ENCODE results near the gene ERMARD. TPM values are rescaled to one million over a fixed set of nuclear protein-coding genes. Genes with fewer than 3 reads are reported as not detected.

The ERMARD gene
- total RNA-seq, 3 donors from 2014 or later (not counting 1 experiment from before 2014, with no cell fraction given): 33.9 to 42.2 (median 36.4) TPM

DNA sequence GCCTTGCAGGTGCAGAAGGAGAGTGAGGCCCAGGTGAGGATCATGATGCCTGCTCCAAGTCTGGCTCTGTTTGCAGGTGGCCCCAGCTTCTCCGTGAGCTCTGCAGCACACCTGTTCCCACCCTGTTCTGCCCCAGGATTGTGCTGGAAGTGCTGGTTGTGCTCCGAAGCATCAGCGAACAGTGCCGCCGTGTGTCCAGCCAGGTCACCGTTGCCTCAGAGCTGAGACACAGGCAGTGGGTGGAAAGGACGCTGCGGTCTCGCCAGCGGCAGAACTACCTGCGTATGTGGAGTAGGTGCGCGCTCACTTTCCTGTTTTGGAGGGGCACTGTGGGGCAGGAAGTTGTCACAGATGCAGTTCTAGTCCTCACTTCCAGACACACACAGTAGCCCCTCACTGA lies 25.0 kb downstream of the ERMARD start:
- Mint-ChIP-seq H3K4me1 (peaks cover 0 to 4% of the 10 kb centered on the region in 2 donors), H3K36me3 (peaks cover 7% of the 10 kb centered on the region), H3K9me3 (no peaks in the 10 kb centered on the region), H3K27ac (no peak overlapping the region), H3K27me3 (ENCODE audit: low read depth in 2 of 2) (no peaks in the 10 kb centered on the region), H3K4me3 (no peak overlapping the region)
- no peaks in the 10 kb centered on the region for H3K9me3 ChIP-seq (ENCODE audit: control insufficient read depth, insufficient read depth, low read length)
- intact Hi-C loops (cut with micrococcal nuclease): no loop called here
- ATAC-seq: no peak
- H3K27me3 ChIP-seq (ENCODE audit: control insufficient read depth, insufficient read depth, low read length): no peaks in the 10 kb centered on the region
- H3K4me1 ChIP-seq (ENCODE audit: control insufficient read depth, insufficient read depth, low read length): no peaks in the 10 kb centered on the region
- H3K36me3 ChIP-seq (ENCODE audit: control insufficient read depth, insufficient read depth, low read length): peaks cover 33% of the 10 kb centered on the region
- DNase-seq: no peak
- no peak overlapping the region for H3K4me3 ChIP-seq (ENCODE audit: low read length)
- 98% methylated on average over 13 of the region's 13 CpGs for WGBS (ENCODE audit: insufficient coverage)
- no peak overlapping the region for H3K27ac ChIP-seq (ENCODE audit: low read length)
- TF ChIP-seq, protein P1, sequence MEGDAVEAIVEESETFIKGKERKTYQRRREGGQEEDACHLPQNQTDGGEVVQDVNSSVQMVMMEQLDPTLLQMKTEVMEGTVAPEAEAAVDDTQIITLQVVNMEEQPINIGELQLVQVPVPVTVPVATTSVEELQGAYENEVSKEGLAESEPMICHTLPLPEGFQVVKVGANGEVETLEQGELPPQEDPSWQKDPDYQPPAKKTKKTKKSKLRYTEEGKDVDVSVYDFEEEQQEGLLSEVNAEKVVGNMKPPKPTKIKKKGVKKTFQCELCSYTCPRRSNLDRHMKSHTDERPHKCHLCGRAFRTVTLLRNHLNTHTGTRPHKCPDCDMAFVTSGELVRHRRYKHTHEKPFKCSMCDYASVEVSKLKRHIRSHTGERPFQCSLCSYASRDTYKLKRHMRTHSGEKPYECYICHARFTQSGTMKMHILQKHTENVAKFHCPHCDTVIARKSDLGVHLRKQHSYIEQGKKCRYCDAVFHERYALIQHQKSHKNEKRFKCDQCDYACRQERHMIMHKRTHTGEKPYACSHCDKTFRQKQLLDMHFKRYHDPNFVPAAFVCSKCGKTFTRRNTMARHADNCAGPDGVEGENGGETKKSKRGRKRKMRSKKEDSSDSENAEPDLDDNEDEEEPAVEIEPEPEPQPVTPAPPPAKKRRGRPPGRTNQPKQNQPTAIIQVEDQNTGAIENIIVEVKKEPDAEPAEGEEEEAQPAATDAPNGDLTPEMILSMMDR (IDR thresholded peaks at IDR 0.05): no peak

- Mint-ChIP-seq H3K4me3 (no peak overlapping the region), H3K27me3 (ENCODE audit: low read depth in 2 of 2) (no peaks in the 10 kb centered on the region), H3K27ac (no peak overlapping the region), H3K36me3 (peaks cover 7% of the 10 kb centered on the region), H3K4me1 (peaks cover 0 to 4% of the 10 kb centered on the region in 2 donors), H3K9me3 (no peaks in the 10 kb centered on the region)
- TF ChIP-seq, protein P1 (IDR thresholded peaks at IDR 0.05): no peak
- ATAC-seq (no peak), DNase-seq (no peak)
- intact Hi-C loops (cut with micrococcal nuclease): no loop called here
- Histone ChIP-seq H3K27ac (ENCODE audit: low read length) (no peak overlapping the region), H3K36me3 (ENCODE audit: control insufficient read depth, insufficient read depth, low read length) (peaks cover 28% of the 10 kb centered on the region), H3K9me3 (ENCODE audit: control insufficient read depth, insufficient read depth, low read length) (no peaks in the 10 kb centered on the region), H3K27me3 (ENCODE audit: control insufficient read depth, insufficient read depth, low read length) (no peaks in the 10 kb centered on the region), H3K4me3 (ENCODE audit: low read length) (no peak overlapping the region), H3K4me1 (ENCODE audit: control insufficient read depth, insufficient read depth, low read length) (no peaks in the 10 kb centered on the region)
- WGBS (ENCODE audit: insufficient coverage): 95% methylated on average over 12 of the region's 12 CpGs
Observed at GRCh38 chr6:169777896-169778295, 26.5 kb downstream of the ERMARD start.

DNA sequence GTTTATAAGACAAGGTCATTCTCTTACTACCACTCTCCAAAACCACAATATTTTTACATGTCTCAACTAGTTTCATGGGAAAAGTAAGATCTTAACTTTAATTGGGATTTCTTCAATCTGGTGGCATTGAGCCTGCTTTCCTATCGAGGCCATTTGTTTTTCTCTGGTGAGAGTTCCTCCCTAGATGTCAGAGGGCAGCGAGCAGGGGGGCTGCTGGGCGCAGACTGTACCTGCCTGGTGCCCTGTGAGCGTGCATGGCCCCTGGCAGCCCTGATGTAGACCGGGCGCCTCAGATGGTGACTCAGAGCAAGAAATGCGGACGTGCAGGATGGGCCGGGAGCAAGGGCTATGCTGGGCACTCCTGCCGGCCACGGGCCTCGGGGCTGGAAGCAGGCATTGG lies 27.2 kb downstream of the ERMARD start:
- Histone ChIP-seq H3K27ac (ENCODE audit: low read length) (no peak overlapping the region), H3K9me3 (ENCODE audit: control insufficient read depth, insufficient read depth, low read length) (no peaks in the 10 kb centered on the region), H3K4me1 (ENCODE audit: control insufficient read depth, insufficient read depth, low read length) (no peaks in the 10 kb centered on the region), H3K4me3 (ENCODE audit: low read length) (no peak overlapping the region), H3K27me3 (ENCODE audit: control insufficient read depth, insufficient read depth, low read length) (no peaks in the 10 kb centered on the region), H3K36me3 (ENCODE audit: control insufficient read depth, insufficient read depth, low read length) (peaks cover 26% of the 10 kb centered on the region)
- DNase-seq (no peak), ATAC-seq (no peak)
- Mint-ChIP-seq H3K36me3 (peaks cover 3% of the 10 kb centered on the region), H3K9me3 (no peaks in the 10 kb centered on the region), H3K27ac (no peak overlapping the region), H3K4me3 (no peak overlapping the region), H3K27me3 (ENCODE audit: low read depth in 2 of 2) (no peaks in the 10 kb centered on the region), H3K4me1 (peaks cover 0 to under 1% of the 10 kb centered on the region in 2 donors)
- intact Hi-C loops (cut with micrococcal nuclease): no loop called here
- WGBS (ENCODE audit: insufficient coverage): 95% methylated on average over 12 of the region's 12 CpGs
- TF ChIP-seq, protein P1 (IDR thresholded peaks at IDR 0.05): no peak

DNA sequence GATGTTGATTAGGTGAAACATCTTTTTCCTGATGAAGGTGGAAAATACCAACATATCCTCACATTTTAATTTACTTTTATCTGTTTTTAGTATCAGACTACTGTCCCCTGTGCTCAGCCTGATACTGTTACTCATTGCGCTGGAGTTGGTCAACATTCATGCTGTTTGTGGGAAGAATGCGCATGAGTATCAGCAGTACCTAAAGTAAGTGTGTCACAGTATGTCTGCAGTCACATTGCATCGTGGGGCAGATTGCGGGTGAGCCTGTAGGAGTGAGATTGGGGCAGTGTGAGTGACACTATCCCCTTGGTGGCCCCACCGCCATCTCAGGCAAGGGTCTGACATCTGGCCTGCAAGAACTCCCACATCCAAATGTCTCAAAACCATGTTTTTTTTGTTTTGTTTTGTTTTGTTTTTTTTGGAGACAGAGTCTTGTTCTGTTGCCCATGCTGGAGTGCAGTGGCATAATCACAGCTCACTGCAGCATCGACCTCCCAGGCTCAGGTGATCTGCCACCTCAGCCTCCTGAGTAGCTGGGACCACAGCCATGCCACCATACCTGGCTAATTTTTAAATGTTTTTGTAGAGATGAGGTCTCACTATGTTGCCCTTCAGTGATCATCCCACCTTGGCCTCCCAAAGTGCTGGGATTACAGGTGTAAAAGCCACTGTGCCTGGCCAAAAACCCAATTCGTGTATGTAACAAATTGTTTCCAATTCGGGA lies 27.8 kb downstream of the ERMARD start:
- no peaks in the 10 kb centered on the region for H3K27me3 ChIP-seq (ENCODE audit: control insufficient read depth, insufficient read depth, low read length)
- Mint-ChIP-seq H3K4me3 (no peak overlapping the region), H3K4me1 (no peaks in the 10 kb centered on the region), H3K27ac (no peak overlapping the region), H3K27me3 (ENCODE audit: low read depth in 2 of 2) (no peaks in the 10 kb centered on the region), H3K9me3 (no peaks in the 10 kb centered on the region), H3K36me3 (no peaks in the 10 kb centered on the region)
- DNase-seq (no peak), ATAC-seq (no peak)
- no peak overlapping the region for H3K27ac ChIP-seq (ENCODE audit: low read length)
- WGBS (ENCODE audit: insufficient coverage): 96% methylated on average over 7 of the region's 8 CpGs
- no peaks in the 10 kb centered on the region for H3K9me3 ChIP-seq (ENCODE audit: control insufficient read depth, insufficient read depth, low read length)
- H3K36me3 ChIP-seq (ENCODE audit: control insufficient read depth, insufficient read depth, low read length): peaks cover 25% of the 10 kb centered on the region
- intact Hi-C loops (cut with micrococcal nuclease): no loop called here
- H3K4me3 ChIP-seq (ENCODE audit: low read length): no peak overlapping the region
- TF ChIP-seq, protein P1 (IDR thresholded peaks at IDR 0.05): no peak
- no peaks in the 10 kb centered on the region for H3K4me1 ChIP-seq (ENCODE audit: control insufficient read depth, insufficient read depth, low read length)

Measured in natural killer cell (primary cell).